GM12874 (cell line): Measurements from ENCODE around the gene AKAP5.

ENCODE experiments used
- CTCF ChIP-seq: IDR thresholded peaks from 2 replicates; pipeline ENCODE4 v1.5.1; 2011; ENCODE audit warnings: low read depth, mild to moderate bottlenecking, control low read depth, low read length, moderate library complexity; ENCODE audit not compliant: insufficient read depth

AKAP5 gene

GRCh38 chr14:64444140-64444539, 21.2 kb upstream of the AKAP5 start:
- no peak for TF ChIP-seq CTCF

GRCh38 chr14:64444984-64445845, 20.1 kb upstream of the AKAP5 start:
- TF ChIP-seq CTCF: no peak

GRCh38 chr14:64447876-64448670, 17.2 kb upstream of the AKAP5 start:
- no peak for TF ChIP-seq CTCF

GRCh38 chr14:64450255-64450654, 15.0 kb upstream of the AKAP5 start:
- no peak for TF ChIP-seq CTCF

- no peak for TF ChIP-seq CTCF
These were observed 10.6 kb upstream of the AKAP5 start for GRCh38 chr14:64454671-64455070.

GRCh38 chr14:64459405-64460136, 5.7 kb upstream of the AKAP5 start:
- no peak for TF ChIP-seq CTCF

- no peak for TF ChIP-seq CTCF
These were observed 4.1 kb upstream of the AKAP5 start for GRCh38 chr14:64461221-64461620.
